GM11168 (cell line): ENCODE data around the gene CRB1.

ENCODE experiments used
- in situ Hi-C: fragments of 300-500 bp; cut with MboI; formaldehyde crosslinking; loops from one replicate; pipeline ENCODE4 v1.12.0; 2022; ENCODE audit warnings: low sequenced_read_pairs; ENCODE audit not compliant: unreplicated experiment

CRB1 gene

GRCh38 chr1:197268012-197268411 lies at the start of gene CRB1:
Gene CRB1 (plus strand): TSS chr1:197268252. CDS start chr1:197268413, 161 bp downstream.
- in situ Hi-C loops = no loop called here

- in situ Hi-C loops = no loop called here
Observed at GRCh38 chr1:197218857-197219256, 49.2 kb upstream of the CRB1 start.

- in situ Hi-C loops = no loop called here
Observed at GRCh38 chr1:197222025-197222685, 45.9 kb upstream of the CRB1 start.

GRCh38 chr1:197222780-197223179 lies 45.3 kb upstream of the CRB1 start:
- in situ Hi-C loops = no loop called here

- in situ Hi-C loops = no loop called here
Observed at GRCh38 chr1:197224160-197224559, 43.9 kb upstream of the CRB1 start.

GRCh38 chr1:197225611-197226010 lies 42.4 kb upstream of the CRB1 start:
- in situ Hi-C loops = no loop called here

- in situ Hi-C loops = no loop called here
Observed at GRCh38 chr1:197234581-197234980, 33.5 kb upstream of the CRB1 start.

- in situ Hi-C loops = no loop called here
Observed at GRCh38 chr1:197235355-197235754, 32.7 kb upstream of the CRB1 start.

GRCh38 chr1:197247465-197247864 lies 20.6 kb upstream of the CRB1 start:
- in situ Hi-C loops = no loop called here

GRCh38 chr1:197249324-197249723 lies 18.7 kb upstream of the CRB1 start:
- in situ Hi-C loops = no loop called here

GRCh38 chr1:197250616-197251015 lies 17.4 kb upstream of the CRB1 start:
- in situ Hi-C loops = no loop called here

GRCh38 chr1:197252973-197253372 lies 15.1 kb upstream of the CRB1 start:
- in situ Hi-C loops = no loop called here

GRCh38 chr1:197254866-197255265 lies 13.2 kb upstream of the CRB1 start:
- in situ Hi-C loops = no loop called here

- in situ Hi-C loops = no loop called here
Observed at GRCh38 chr1:197264936-197265567, 3.0 kb upstream of the CRB1 start.

- in situ Hi-C loops = no loop called here
Observed at GRCh38 chr1:197269053-197269452, 1.0 kb downstream of the CRB1 start.

GRCh38 chr1:197272791-197273190 lies 4.7 kb downstream of the CRB1 start:
- in situ Hi-C loops = no loop called here

- in situ Hi-C loops = no loop called here
Observed at GRCh38 chr1:197277166-197277565, 9.1 kb downstream of the CRB1 start.

- in situ Hi-C loops = no loop called here
Observed at GRCh38 chr1:197284325-197284724, 16.3 kb downstream of the CRB1 start.

- in situ Hi-C loops = no loop called here
Observed at GRCh38 chr1:197284966-197285365, 16.9 kb downstream of the CRB1 start.

- in situ Hi-C loops = no loop called here
Observed at GRCh38 chr1:197285526-197286205, 17.6 kb downstream of the CRB1 start.

GRCh38 chr1:197286634-197287033 lies 18.6 kb downstream of the CRB1 start:
- in situ Hi-C loops = no loop called here

- in situ Hi-C loops = no loop called here
Observed at GRCh38 chr1:197287863-197288262, 19.8 kb downstream of the CRB1 start.
